Thyroid gland (tissue), 4 donors: ENCODE data around the gene SLC19A1. TPM values are rescaled to one million over a fixed set of nuclear protein-coding genes. Genes with fewer than 3 reads are reported as not detected.

ENCODE experiments used
- DNase-seq, 2 donors: peaks; one replicate each; pipeline ENCODE4 v3.0.0-alpha.2; 2019
- H3K27ac ChIP-seq, 3 donors: fragments of 200-600 bp; sonication (generic); 1 replicate in 2 of 3; 2 replicates in 1 of 3; pipeline ENCODE4 v1.5.1; 2016 to 2019; ENCODE audit warnings: mild to moderate bottlenecking in 1 of 3, moderate library complexity in 1 of 3
- H3K27me3 ChIP-seq: fragments of 200-600 bp; sonication (generic); one replicate; pipeline ENCODE4 v1.5.1; 2019
- H3K36me3 ChIP-seq, 2 donors: fragments of 200-600 bp; sonication (generic); one replicate each; pipeline ENCODE4 v1.5.1; 2016 to 2019
- H3K4me1 ChIP-seq, 2 donors: fragments of 200-600 bp; sonication (generic); one replicate each; pipeline ENCODE4 v1.5.1; 2017 to 2019
- H3K4me3 ChIP-seq, 3 donors: fragments of 200-600 bp; sonication (generic); replicated peaks in 1 of 3; 1 replicate in 2 of 3; 2 replicates in 1 of 3; pipeline ENCODE4 v1.5.1; 2016; ENCODE audit warnings: mild to moderate bottlenecking in 1 of 3
- H3K9me3 ChIP-seq: fragments of 200-600 bp; sonication (generic); one replicate; pipeline ENCODE4 v1.5.1; 2017
- POLR2A ChIP-seq, 2 donors: fragments of 450-650 bp; IDR thresholded peaks; one replicate each; pipeline ENCODE4 v1.6.1; 2017; ENCODE audit warnings: antibody characterized with exemption in 2 of 2, mild to moderate bottlenecking in 2 of 2, moderate library complexity in 1 of 2
- WGBS, 2 donors: methylation state at CpG; one replicate each; pipeline ENCODE4 v1.1.5; 2017; 5-methylcytosine and 5-hydroxymethylcytosine counted together
- intact Hi-C: fragments of 100-400 bp; cut with DNase I; formaldehyde crosslinking; loops from one replicate; pipeline ENCODE4 v1.15.1; 2023
- total RNA-seq, 4 donors: library from RNA; depleted of rRNA; stranded (reverse); fragments of >200 nt; gene quantifications; one replicate each; pipeline ENCODE4 v1.2.3, GENCODE V29; 2016
- TF ChIP-seq, protein P1 (sequence below), 6 experiments: fragments of 200-600 bp in 3 of 6; fragments of 450-650 bp in 3 of 6; sonication (generic) in 3 of 6; IDR thresholded peaks; one replicate each; pipeline ENCODE4 v1.5.1; 2016 to 2019; ENCODE audit warnings: antibody characterized with exemption in 6 of 6, mild to moderate bottlenecking in 2 of 6, inconsistent platforms in 1 of 6, moderate library complexity in 1 of 6

Gene SLC19A1
- total RNA-seq, 4 donors from 2014 or later = 7.6 to 15.5 (median 12.2) TPM

DNA sequence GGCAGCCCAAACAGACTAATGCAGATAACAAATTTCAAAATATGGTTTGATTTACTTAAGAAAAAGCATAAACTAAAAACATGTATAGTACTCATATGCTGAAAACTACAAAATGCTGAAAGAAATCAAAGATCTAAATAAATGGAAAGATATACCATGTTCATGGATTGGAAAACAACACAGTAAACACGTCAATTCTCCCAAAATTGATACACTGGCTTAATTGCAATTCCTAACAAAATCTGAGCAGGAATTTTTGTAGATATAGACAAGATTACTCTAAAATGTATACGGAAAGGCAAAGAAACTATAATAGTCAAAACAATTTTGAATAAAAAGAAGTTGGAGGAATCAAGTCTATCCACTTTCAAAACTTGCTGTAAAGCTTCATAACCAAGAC lies 21.0 kb downstream of the SLC19A1 start:
- Histone ChIP-seq H3K36me3 (no peaks in the 10 kb centered on the region), H3K4me1 (peaks cover 9 to 13% of the 10 kb centered on the region in 2 donors), H3K27me3 (no peaks in the 10 kb centered on the region), H3K27ac (no peak overlapping the region), H3K4me3 (no peak overlapping the region), H3K9me3 (no peaks in the 10 kb centered on the region)
- DNase-seq = no peak
- intact Hi-C loops = no loop called here
- WGBS, 2 donors = 95 to 98% methylated on average over 2 of the region's 2 CpGs
- TF ChIP-seq, protein P1, sequence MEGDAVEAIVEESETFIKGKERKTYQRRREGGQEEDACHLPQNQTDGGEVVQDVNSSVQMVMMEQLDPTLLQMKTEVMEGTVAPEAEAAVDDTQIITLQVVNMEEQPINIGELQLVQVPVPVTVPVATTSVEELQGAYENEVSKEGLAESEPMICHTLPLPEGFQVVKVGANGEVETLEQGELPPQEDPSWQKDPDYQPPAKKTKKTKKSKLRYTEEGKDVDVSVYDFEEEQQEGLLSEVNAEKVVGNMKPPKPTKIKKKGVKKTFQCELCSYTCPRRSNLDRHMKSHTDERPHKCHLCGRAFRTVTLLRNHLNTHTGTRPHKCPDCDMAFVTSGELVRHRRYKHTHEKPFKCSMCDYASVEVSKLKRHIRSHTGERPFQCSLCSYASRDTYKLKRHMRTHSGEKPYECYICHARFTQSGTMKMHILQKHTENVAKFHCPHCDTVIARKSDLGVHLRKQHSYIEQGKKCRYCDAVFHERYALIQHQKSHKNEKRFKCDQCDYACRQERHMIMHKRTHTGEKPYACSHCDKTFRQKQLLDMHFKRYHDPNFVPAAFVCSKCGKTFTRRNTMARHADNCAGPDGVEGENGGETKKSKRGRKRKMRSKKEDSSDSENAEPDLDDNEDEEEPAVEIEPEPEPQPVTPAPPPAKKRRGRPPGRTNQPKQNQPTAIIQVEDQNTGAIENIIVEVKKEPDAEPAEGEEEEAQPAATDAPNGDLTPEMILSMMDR (IDR thresholded peaks at IDR 0.05) = no peak
- no peak for TF ChIP-seq POLR2A (IDR thresholded peaks at IDR 0.05)

DNA sequence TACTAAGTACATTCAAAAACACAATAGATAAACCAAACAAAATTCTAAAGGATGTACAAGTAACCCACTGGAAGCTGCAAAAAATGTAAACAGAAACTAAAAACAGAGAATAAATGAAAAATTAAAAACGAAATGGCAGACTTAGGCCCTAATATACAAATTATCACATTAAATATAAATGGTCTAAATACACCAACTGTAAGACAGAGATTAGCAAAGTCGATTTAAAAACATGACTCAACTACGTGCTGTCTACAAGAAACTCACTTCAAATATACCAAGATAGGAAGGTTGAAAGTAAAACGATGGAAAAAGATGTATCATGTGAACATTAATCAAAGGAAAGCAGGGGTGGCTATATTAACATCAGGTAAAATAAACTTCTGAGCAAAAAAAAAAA lies 23.1 kb downstream of the SLC19A1 start:
- Histone ChIP-seq H3K27me3 (no peaks in the 10 kb centered on the region), H3K36me3 (no peaks in the 10 kb centered on the region), H3K4me1 (no peaks in the 10 kb centered on the region), H3K4me3 (no peak overlapping the region), H3K9me3 (no peaks in the 10 kb centered on the region), H3K27ac (no peak overlapping the region)
- no peak for TF ChIP-seq POLR2A (IDR thresholded peaks at IDR 0.05)
- TF ChIP-seq, protein P1 (IDR thresholded peaks at IDR 0.05) = no peak
- WGBS, 2 donors = 95 to 96% methylated on average over 4 of the region's 4 CpGs
- no peak for DNase-seq
- intact Hi-C loops = no loop called here

DNA sequence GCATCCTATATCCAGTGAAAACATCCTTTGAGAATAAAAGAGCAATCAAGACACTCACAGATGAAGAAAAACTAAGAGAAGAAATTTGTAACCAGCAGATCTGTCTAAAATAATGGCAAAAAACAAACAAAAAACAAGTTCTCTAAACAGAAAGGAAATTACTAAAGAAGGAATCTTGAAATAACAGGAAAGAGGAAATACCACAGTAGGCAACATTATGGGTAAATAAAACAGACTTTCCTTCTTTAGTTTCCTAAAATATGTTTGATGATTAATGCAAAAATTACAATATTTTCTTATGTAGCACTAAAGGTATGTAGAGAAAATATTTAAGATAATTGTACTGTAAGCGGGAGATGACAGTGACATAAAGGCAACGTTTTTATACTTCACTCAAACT lies 23.5 kb downstream of the SLC19A1 start:
- no peaks in the 10 kb centered on the region for H3K4me1 ChIP-seq
- H3K9me3 ChIP-seq = no peaks in the 10 kb centered on the region
- H3K27ac ChIP-seq = no peak overlapping the region
- no peaks in the 10 kb centered on the region for H3K36me3 ChIP-seq
- intact Hi-C loops = no loop called here
- 88 to 91% methylated on average over 2 of the region's 2 CpGs for WGBS, 2 donors
- TF ChIP-seq, protein P1 (IDR thresholded peaks at IDR 0.05) = no peak
- no peak for TF ChIP-seq POLR2A (IDR thresholded peaks at IDR 0.05)
- no peak overlapping the region for H3K4me3 ChIP-seq
- DNase-seq = no peak
- no peaks in the 10 kb centered on the region for H3K27me3 ChIP-seq

DNA sequence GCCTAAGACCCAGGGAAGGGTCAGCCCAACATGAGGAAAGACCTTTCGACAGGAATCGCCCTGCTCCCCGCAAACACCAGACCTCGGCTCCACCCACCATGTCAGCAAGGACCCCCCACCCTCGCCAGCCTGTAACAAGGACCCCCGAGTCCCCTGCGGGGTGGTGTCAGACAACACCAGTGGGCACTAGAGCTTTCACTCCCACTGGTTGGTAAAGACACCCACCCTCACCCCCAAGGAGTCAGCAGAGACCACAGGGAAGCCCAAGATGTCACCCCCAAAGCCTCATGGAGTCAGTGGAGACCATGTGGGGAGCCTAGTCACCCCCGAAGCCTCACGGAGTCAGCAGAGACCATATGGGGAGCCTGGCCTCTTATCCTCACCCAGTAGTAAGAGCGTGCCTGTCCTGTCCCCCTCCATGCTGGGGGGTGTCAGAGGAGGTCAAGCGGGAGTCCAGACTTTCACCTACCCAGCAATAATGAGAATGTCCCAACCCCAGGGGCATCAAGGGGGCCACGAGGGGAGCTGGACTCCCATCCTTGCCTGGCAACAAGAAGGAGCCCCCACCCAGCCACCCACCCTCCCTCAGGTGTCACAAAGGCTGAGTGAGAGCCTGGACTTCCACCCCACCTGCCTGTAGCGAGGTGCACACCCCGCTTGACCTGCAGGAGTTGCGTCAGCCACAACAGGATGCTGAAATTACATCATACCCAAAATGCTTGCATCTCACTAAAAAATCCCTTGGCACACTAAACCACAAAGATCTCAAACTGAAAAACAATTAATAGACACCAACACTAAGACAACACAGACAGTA lies 24.8 kb downstream of the SLC19A1 start:
- DNase-seq = no peak
- no peaks in the 10 kb centered on the region for H3K27me3 ChIP-seq
- no peaks in the 10 kb centered on the region for H3K4me1 ChIP-seq
- H3K9me3 ChIP-seq = no peaks in the 10 kb centered on the region
- H3K36me3 ChIP-seq = peaks cover 0 to under 1% of the 10 kb centered on the region in 2 donors
- TF ChIP-seq, protein P1 (IDR thresholded peaks at IDR 0.05) = no peak
- no peak for TF ChIP-seq POLR2A (IDR thresholded peaks at IDR 0.05)
- intact Hi-C loops = no loop called here
- WGBS, 2 donors = 92 to 96% methylated on average over 12 to 14 of the region's 15 CpGs
- no peak overlapping the region for H3K27ac ChIP-seq
- H3K4me3 ChIP-seq = no peak overlapping the region

DNA sequence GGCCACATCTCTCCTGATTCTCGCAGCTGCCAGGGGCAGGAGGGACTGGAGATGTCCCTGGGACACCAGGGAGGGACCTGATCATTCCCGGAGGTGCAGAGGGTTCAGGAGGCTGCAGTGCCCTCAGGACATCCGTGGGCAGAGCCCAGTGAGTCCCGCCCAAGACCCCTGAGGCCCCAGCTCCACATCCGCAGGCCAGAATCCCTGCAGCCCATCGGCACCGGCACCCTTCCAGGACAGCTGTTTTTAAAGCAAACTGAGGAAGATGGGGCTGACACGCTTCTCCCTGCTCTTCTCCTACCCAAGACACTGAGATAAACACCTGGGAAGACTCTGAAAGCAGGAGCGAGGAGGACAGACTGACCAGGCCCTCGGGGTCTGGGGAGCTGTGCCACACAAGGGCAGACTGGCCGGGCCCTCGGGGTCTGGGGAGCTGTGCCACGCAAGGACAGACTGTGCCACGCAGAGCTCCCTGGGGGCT lies 25.5 kb downstream of the SLC19A1 start:
- Histone ChIP-seq H3K4me3 (no peak overlapping the region), H3K9me3 (no peaks in the 10 kb centered on the region), H3K27ac (no peak overlapping the region), H3K36me3 (peaks cover 0 to 8% of the 10 kb centered on the region in 2 donors), H3K27me3 (no peaks in the 10 kb centered on the region), H3K4me1 (no peaks in the 10 kb centered on the region)
- TF ChIP-seq, protein P1 (IDR thresholded peaks at IDR 0.05) = no peak
- TF ChIP-seq POLR2A (IDR thresholded peaks at IDR 0.05) = no peak
- intact Hi-C loops = no loop called here
- DNase-seq = no peak
- 81 to 85% methylated on average over 8 to 10 of the region's 14 CpGs for WGBS, 2 donors
